ENCODE results near the gene ELMOD3. TPM values are rescaled to one million over a fixed set of nuclear protein-coding genes. Genes with fewer than 3 reads are reported as not detected.

ELMOD3 gene
- total RNA-seq, 1 experiment from 2014 or later, result 9.7 TPM

GRCh38 chr2:85356186-85356585 lies 1.6 kb downstream of the ELMOD3 start:
- DNase-seq (ENCODE audit: low spot score) (no peak), ATAC-seq (no peak)
- ChIA-PET POLR2A (interaction anchor here (0.7 kb wide), 1 partner anchor 182 kb away, joined by 3 read pairs; no protein-coding TSS in a partner anchor), CTCF (no interaction called here)
- no peak overlapping the region for H3K4me3 Mint-ChIP-seq
- TF ChIP-seq SP1 (CRISPR knock-in tag; conservative IDR thresholded peaks at IDR 0.05) (no peak), OVOL2 (CRISPR knock-in tag; IDR thresholded peaks at IDR 0.05; ENCODE audit: borderline replicate concordance) (no peak), GABPB1 (CRISPR knock-in tag; IDR thresholded peaks at IDR 0.05) (no peak), MYBL2 (CRISPR knock-in tag; IDR thresholded peaks at IDR 0.05) (no peak), E2F4 (CRISPR knock-in tag; IDR thresholded peaks at IDR 0.05; ENCODE audit: borderline replicate concordance, low read depth) (no peak), SOX15 (CRISPR knock-in tag; IDR thresholded peaks at IDR 0.05) (no peak), GTF2I (CRISPR knock-in tag; conservative IDR thresholded peaks at IDR 0.05) (no peak), CTCF (IDR thresholded peaks at IDR 0.05) (no peak), TEAD1 (CRISPR knock-in tag; IDR thresholded peaks at IDR 0.05) (no peak)
- TF ChIP-seq, protein P1, sequence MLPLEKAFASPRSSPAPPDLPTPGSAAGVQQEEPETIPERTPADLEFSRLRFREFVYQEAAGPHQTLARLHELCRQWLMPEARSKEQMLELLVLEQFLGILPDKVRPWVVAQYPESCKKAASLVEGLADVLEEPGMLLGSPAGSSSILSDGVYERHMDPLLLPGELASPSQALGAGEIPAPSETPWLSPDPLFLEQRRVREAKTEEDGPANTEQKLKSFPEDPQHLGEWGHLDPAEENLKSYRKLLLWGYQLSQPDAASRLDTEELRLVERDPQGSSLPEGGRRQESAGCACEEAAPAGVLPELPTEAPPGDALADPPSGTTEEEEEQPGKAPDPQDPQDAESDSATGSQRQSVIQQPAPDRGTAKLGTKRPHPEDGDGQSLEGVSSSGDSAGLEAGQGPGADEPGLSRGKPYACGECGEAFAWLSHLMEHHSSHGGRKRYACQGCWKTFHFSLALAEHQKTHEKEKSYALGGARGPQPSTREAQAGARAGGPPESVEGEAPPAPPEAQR (CRISPR knock-in tag; IDR thresholded peaks at IDR 0.05), result no peak
- TF ChIP-seq, protein P2, sequence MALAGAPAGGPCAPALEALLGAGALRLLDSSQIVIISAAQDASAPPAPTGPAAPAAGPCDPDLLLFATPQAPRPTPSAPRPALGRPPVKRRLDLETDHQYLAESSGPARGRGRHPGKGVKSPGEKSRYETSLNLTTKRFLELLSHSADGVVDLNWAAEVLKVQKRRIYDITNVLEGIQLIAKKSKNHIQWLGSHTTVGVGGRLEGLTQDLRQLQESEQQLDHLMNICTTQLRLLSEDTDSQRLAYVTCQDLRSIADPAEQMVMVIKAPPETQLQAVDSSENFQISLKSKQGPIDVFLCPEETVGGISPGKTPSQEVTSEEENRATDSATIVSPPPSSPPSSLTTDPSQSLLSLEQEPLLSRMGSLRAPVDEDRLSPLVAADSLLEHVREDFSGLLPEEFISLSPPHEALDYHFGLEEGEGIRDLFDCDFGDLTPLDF (CRISPR knock-in tag; IDR thresholded peaks at IDR 0.05), result no peak
- H3K4me1 Mint-ChIP-seq, result peaks cover 16% of the 10 kb centered on the region
- H3K36me3 Mint-ChIP-seq, result peaks cover 10% of the 10 kb centered on the region; the same call in 1 of the 2 replicates
- no peaks in the 10 kb centered on the region for H3K27me3 Mint-ChIP-seq (ENCODE audit: low read depth)
- H3K9me3 Mint-ChIP-seq, result no peaks in the 10 kb centered on the region
- H3K27ac Mint-ChIP-seq, result no peak overlapping the region

DNA sequence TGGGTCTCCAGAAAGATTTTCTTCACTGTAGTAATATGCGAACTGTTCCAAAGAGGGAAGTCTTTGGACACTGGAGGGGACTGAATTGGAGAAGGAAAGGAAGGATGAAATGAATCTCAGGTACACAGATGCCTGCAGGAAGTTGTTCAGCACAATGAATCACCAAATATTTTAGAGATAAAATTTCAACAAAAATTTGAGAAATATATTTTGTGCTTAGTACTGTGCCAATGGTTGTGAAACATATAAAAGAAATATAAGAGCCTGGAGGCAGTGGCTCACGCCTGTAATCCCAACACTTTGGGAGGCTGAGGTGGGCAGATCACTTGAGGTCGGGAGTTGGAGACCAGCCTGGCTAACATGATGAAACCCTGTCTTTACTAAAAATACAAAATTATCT lies 3.2 kb downstream of the ELMOD3 start:
- peaks cover 16% of the 10 kb centered on the region for H3K4me1 Mint-ChIP-seq
- H3K36me3 Mint-ChIP-seq, result peaks cover 13% of the 10 kb centered on the region
- no peaks in the 10 kb centered on the region for H3K27me3 Mint-ChIP-seq (ENCODE audit: low read depth)
- H3K9me3 Mint-ChIP-seq, result no peaks in the 10 kb centered on the region
- no peak for ATAC-seq
- CTCF ChIA-PET, result no interaction called here
- H3K4me3 Mint-ChIP-seq, result no peak overlapping the region
- H3K27ac Mint-ChIP-seq, result no peak overlapping the region
- POLR2A ChIA-PET, result no interaction called here
- no peak for DNase-seq (ENCODE audit: low spot score)
- TF ChIP-seq GTF2I (CRISPR knock-in tag; conservative IDR thresholded peaks at IDR 0.05) (no peak), ZBTB21 (CRISPR knock-in tag; IDR thresholded peaks at IDR 0.05; ENCODE audit: borderline replicate concordance) (no peak), FOXP1 (CRISPR knock-in tag; IDR thresholded peaks at IDR 0.05; ENCODE audit: borderline replicate concordance) (no peak), SMAD3 (CRISPR knock-in tag; IDR thresholded peaks at IDR 0.05; ENCODE audit: borderline replicate concordance) (no peak), OVOL2 (CRISPR knock-in tag; IDR thresholded peaks at IDR 0.05; ENCODE audit: borderline replicate concordance) (no peak), FOXK1 (CRISPR knock-in tag; IDR thresholded peaks at IDR 0.05) (no peak), NR2C2 (CRISPR knock-in tag; IDR thresholded peaks at IDR 0.05) (no peak), ELF4 (CRISPR knock-in tag; IDR thresholded peaks at IDR 0.05; ENCODE audit: low read depth) (no peak), HMGXB4 (CRISPR knock-in tag; IDR thresholded peaks at IDR 0.05) (no peak), ZNF263 (CRISPR knock-in tag; IDR thresholded peaks at IDR 0.05; ENCODE audit: low read depth) (no peak), HMGA2 (CRISPR knock-in tag; IDR thresholded peaks at IDR 0.05) (no peak), CREM (CRISPR knock-in tag; IDR thresholded peaks at IDR 0.05) (no peak), SOX15 (CRISPR knock-in tag; IDR thresholded peaks at IDR 0.05) (no peak), GABPB1 (CRISPR knock-in tag; IDR thresholded peaks at IDR 0.05) (no peak), ZNF512 (CRISPR knock-in tag; IDR thresholded peaks at IDR 0.05; ENCODE audit: borderline replicate concordance) (no peak), TEAD4 (CRISPR knock-in tag; IDR thresholded peaks at IDR 0.05) (no peak)
- TF ChIP-seq, protein P3, sequence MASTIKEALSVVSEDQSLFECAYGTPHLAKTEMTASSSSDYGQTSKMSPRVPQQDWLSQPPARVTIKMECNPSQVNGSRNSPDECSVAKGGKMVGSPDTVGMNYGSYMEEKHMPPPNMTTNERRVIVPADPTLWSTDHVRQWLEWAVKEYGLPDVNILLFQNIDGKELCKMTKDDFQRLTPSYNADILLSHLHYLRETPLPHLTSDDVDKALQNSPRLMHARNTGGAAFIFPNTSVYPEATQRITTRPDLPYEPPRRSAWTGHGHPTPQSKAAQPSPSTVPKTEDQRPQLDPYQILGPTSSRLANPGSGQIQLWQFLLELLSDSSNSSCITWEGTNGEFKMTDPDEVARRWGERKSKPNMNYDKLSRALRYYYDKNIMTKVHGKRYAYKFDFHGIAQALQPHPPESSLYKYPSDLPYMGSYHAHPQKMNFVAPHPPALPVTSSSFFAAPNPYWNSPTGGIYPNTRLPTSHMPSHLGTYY (CRISPR knock-in tag; IDR thresholded peaks at IDR 0.05), result no peak
- TF ChIP-seq, protein P4, sequence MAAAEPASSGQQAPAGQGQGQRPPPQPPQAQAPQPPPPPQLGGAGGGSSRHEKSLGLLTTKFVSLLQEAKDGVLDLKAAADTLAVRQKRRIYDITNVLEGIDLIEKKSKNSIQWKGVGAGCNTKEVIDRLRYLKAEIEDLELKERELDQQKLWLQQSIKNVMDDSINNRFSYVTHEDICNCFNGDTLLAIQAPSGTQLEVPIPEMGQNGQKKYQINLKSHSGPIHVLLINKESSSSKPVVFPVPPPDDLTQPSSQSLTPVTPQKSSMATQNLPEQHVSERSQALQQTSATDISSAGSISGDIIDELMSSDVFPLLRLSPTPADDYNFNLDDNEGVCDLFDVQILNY (CRISPR knock-in tag; IDR thresholded peaks at IDR 0.05), result no peak
